ENCODE measurements around the gene MARS1. TPM values are rescaled to one million over a fixed set of nuclear protein-coding genes. Genes with fewer than 3 reads are reported as not detected.

The MARS1 gene
- total RNA-seq, 1 donor from 2014 or later, result 351 TPM

DNA sequence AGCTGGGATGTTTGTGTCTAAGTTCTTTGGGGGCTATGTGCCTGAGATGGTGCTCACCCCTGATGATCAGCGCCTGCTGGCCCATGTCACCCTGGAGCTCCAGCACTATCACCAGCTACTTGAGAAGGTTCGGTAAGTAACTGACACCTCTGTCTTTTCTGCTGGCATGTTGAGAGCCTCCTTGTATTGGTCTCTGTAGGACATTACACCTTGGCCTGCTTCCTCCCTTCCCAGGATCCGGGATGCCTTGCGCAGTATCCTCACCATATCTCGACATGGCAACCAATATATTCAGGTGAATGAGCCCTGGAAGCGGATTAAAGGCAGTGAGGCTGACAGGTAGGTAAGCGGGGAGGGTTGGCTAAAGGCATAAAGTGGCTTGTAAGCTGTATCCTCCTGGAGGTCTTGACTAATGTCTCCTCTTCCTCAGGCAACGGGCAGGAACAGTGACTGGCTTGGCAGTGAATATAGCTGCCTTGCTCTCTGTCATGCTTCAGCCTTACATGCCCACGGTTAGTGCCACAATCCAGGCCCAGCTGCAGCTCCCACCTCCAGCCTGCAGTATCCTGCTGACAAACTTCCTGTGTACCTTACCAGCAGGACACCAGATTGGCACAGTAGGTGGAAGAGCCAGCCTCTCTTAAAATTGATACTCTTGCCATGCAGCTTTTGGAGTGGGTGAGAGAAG is 27.0 kb downstream of the MARS1 start:
- H3K36me3 Mint-ChIP-seq (ENCODE audit: low read depth, unreplicated experiment), result peaks cover 49% of the 10 kb centered on the region
- H4K20me1 ChIP-seq (ENCODE audit: insufficient read depth, low read length), result peaks cover 79% of the 10 kb centered on the region
- H2AFZ ChIP-seq (ENCODE audit: low read depth, low read length), result no peak overlapping the region
- no peak overlapping the region for H3K4me3 Mint-ChIP-seq (ENCODE audit: unreplicated experiment)
- peaks cover 33% of the 10 kb centered on the region for H3K79me2 ChIP-seq (ENCODE audit: insufficient read depth, low read length)
- no peak overlapping the region for H3K4me2 ChIP-seq (ENCODE audit: low read length)
- no peaks in the 10 kb centered on the region for H3K9me3 Mint-ChIP-seq (ENCODE audit: unreplicated experiment)
- H3K4me1 ChIP-seq (ENCODE audit: insufficient read depth, low read length), result peaks cover 22% of the 10 kb centered on the region
- no peak overlapping the region for H3K27ac ChIP-seq (ENCODE audit: low read depth, low read length)
- H3K9ac ChIP-seq (ENCODE audit: low read length), result no peak overlapping the region
- no peak overlapping the region for H3K27ac Mint-ChIP-seq (ENCODE audit: unreplicated experiment)
- H3K27me3 ChIP-seq (ENCODE audit: insufficient read depth, low read length), result no peaks in the 10 kb centered on the region
- no peaks in the 10 kb centered on the region for H3K9me3 ChIP-seq (ENCODE audit: insufficient read depth, low read depth, low read length)
- FAIRE-seq (no peak), DNase-seq (ENCODE audit: low read depth) (no peak)
- H3K36me3 ChIP-seq (ENCODE audit: insufficient read depth, low read length), result peaks cover 59% of the 10 kb centered on the region
- TF ChIP-seq, protein P1, sequence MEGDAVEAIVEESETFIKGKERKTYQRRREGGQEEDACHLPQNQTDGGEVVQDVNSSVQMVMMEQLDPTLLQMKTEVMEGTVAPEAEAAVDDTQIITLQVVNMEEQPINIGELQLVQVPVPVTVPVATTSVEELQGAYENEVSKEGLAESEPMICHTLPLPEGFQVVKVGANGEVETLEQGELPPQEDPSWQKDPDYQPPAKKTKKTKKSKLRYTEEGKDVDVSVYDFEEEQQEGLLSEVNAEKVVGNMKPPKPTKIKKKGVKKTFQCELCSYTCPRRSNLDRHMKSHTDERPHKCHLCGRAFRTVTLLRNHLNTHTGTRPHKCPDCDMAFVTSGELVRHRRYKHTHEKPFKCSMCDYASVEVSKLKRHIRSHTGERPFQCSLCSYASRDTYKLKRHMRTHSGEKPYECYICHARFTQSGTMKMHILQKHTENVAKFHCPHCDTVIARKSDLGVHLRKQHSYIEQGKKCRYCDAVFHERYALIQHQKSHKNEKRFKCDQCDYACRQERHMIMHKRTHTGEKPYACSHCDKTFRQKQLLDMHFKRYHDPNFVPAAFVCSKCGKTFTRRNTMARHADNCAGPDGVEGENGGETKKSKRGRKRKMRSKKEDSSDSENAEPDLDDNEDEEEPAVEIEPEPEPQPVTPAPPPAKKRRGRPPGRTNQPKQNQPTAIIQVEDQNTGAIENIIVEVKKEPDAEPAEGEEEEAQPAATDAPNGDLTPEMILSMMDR (IDR thresholded peaks at IDR 0.05; ENCODE audit: insufficient read depth, low read depth, low read length), result no peak
- no peak for TF ChIP-seq EZH2 (IDR thresholded peaks at IDR 0.05; ENCODE audit: insufficient read depth, low read length)
- H3K27me3 Mint-ChIP-seq (ENCODE audit: low read depth, unreplicated experiment), result no peaks in the 10 kb centered on the region
- H3K4me3 ChIP-seq (ENCODE audit: insufficient read depth, low read depth, low read length), result no peak overlapping the region
- H3K4me1 Mint-ChIP-seq (ENCODE audit: low read depth, unreplicated experiment), result peaks cover 33% of the 10 kb centered on the region

DNA sequence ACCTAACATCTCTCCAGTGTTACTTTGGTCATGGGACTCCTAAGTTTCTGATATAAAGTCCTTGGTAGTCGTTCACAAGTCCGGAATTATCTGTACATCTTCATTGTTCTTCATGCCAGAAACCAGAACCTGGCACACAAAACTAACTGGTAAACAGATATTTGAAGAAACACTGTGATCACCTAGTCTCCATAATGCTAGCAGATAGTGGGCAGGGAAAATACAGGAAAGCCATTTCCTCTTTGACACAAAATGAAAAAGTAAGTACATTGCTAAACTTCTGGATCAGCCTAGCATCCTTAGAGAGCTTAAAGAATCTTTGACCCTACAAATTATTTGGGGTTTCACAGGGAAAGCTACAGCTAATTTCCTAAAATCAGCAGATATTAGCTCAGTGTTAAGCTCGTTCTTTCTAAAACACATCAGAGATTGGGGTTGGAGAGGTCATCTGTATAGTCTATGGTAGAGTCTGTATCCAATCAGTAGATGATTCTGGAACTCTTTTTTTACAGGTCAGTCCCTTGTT is 27.6 kb downstream of the MARS1 start:
- H3K27ac ChIP-seq (ENCODE audit: low read depth, low read length), result no peak overlapping the region
- H3K4me1 Mint-ChIP-seq (ENCODE audit: low read depth, unreplicated experiment), result peaks cover 33% of the 10 kb centered on the region

More for the DNA sequence above, 27.6 kb downstream of the MARS1 start:
- FAIRE-seq (no peak), DNase-seq (ENCODE audit: low read depth) (no peak)
- Histone ChIP-seq H3K4me3 (ENCODE audit: insufficient read depth, low read depth, low read length) (no peak overlapping the region), H3K27me3 (ENCODE audit: insufficient read depth, low read length) (no peaks in the 10 kb centered on the region), H3K4me1 (ENCODE audit: insufficient read depth, low read length) (peaks cover 22% of the 10 kb centered on the region), H3K36me3 (ENCODE audit: insufficient read depth, low read length) (peaks cover 59% of the 10 kb centered on the region), H3K9ac (ENCODE audit: low read length) (no peak overlapping the region), H3K4me2 (ENCODE audit: low read length) (no peak overlapping the region), H2AFZ (ENCODE audit: low read depth, low read length) (no peak overlapping the region), H3K9me3 (ENCODE audit: insufficient read depth, low read depth, low read length) (no peaks in the 10 kb centered on the region), H4K20me1 (ENCODE audit: insufficient read depth, low read length) (peaks cover 82% of the 10 kb centered on the region), H3K79me2 (ENCODE audit: insufficient read depth, low read length) (peaks cover 38% of the 10 kb centered on the region)
- no peak for TF ChIP-seq EZH2 (IDR thresholded peaks at IDR 0.05; ENCODE audit: insufficient read depth, low read length)
- TF ChIP-seq, protein P1 (IDR thresholded peaks at IDR 0.05; ENCODE audit: insufficient read depth, low read depth, low read length), result no peak
- H3K4me3 Mint-ChIP-seq (ENCODE audit: unreplicated experiment), result no peak overlapping the region
- no peaks in the 10 kb centered on the region for H3K9me3 Mint-ChIP-seq (ENCODE audit: unreplicated experiment)
- H3K27ac Mint-ChIP-seq (ENCODE audit: unreplicated experiment), result no peak overlapping the region
- no peaks in the 10 kb centered on the region for H3K27me3 Mint-ChIP-seq (ENCODE audit: low read depth, unreplicated experiment)
- H3K36me3 Mint-ChIP-seq (ENCODE audit: low read depth, unreplicated experiment), result peaks cover 49% of the 10 kb centered on the region
